HG03039 (cell line): ENCODE measurements around the gene OBSCN.

Experiments used
- ATAC-seq: cut with Tn5 transposase; IDR thresholded peaks from one replicate; pipeline ENCODE4 v1.9.1; 2021; ENCODE audit warnings: mild to moderate bottlenecking, moderate library complexity; ENCODE audit not compliant: unreplicated experiment

The OBSCN gene

GRCh38 chr1:228408869-228409805, 201.3 kb downstream of the OBSCN start:
- ATAC-seq: no peak

GRCh38 chr1:228410015-228410414, 202.2 kb downstream of the OBSCN start:
- no peak for ATAC-seq

GRCh38 chr1:228410671-228411070, 202.8 kb downstream of the OBSCN start:
- no peak for ATAC-seq

DNA sequence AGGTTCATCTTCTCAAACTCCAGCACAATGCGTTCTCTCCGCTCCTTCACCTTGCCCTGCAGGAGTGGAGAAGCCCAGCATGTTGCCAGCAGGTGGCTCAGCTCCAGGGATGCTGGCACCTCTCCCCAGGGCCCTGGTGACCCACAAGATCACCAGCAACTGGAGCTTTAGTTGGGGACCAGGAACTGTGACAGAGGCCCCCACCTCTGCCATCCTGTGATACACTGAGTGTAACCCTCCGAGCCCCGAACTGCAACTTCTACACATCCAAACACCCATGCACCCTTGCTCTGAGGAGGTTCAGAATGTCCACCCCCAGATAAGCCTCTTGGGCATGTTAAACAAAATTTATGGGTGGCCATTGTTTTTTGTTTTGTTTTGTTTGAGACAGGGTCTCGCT, 203.3 kb downstream of the OBSCN start:
- ATAC-seq: no peak

- no peak for ATAC-seq
Measured at GRCh38 chr1:228411548-228412430, 203.9 kb downstream of the OBSCN start.

DNA sequence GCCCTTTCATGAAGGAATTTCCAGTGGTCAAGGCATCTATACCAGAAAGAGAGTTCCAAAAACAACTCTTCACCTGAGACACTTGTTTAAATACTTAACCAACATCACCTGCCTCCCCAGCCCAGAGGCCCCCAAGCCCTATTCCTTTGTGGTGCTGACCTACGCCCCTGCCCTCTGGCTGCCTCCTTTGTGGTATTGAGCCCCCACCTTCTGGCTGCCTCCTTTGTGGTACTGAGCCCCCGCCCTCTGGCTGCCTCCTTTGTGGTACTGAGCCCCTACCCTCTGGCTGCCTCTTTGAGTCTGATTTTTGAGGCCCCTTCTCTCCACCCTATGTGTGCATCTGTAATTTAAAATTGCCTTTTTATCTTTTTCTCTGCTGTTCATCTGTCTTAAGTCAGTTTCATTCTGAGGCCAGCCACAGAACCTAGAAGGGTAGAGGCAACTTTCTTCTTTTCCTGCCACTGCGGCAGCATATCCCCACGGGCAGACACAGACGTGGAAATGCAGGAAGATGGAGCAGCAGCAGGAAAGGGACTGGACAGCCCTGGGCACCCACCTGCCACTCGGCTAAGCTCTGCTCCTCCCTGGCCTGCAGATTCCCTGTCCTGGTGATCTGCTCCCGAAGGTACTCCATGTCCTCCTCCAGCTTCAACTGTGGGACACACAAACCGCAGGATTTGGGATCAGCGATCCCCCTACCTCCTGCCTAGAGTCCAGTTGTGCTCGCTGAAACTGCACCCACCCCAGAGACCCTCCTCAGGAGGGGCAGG, 205.6 kb downstream of the OBSCN start:
- no peak for ATAC-seq

GRCh38 chr1:228414511-228415211, 206.8 kb downstream of the OBSCN start:
- no peak for ATAC-seq

GRCh38 chr1:228415221-228415620, 207.4 kb downstream of the OBSCN start:
- ATAC-seq: no peak

DNA sequence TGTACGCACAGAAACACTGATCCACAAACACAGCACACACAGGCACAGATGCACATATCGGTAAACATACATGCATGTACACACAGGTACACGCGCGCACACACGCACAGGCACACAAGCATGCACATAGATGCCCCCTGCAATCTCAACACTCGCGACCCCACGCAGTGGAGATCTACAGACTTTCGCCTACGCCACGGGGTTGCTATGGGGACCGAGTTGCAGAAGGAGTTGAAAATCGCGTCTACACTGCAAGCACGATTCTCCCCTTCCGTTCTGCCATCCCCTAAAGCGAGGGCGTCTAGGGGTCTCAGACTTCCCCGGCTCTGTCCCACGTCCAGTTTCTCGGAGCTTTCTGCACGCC, 208.0 kb downstream of the OBSCN start:
- ATAC-seq: no peak

- no peak for ATAC-seq
Measured at GRCh38 chr1:228416217-228416933, 208.5 kb downstream of the OBSCN start, which contains the start of gene TRIM17. TSS of gene TRIM17 (minus strand) at chr1:228416861. CDS start at chr1:228415072, 1,789 bp downstream.

- no peak for ATAC-seq
Measured at GRCh38 chr1:228417061-228417460, 209.2 kb downstream of the OBSCN start.

DNA sequence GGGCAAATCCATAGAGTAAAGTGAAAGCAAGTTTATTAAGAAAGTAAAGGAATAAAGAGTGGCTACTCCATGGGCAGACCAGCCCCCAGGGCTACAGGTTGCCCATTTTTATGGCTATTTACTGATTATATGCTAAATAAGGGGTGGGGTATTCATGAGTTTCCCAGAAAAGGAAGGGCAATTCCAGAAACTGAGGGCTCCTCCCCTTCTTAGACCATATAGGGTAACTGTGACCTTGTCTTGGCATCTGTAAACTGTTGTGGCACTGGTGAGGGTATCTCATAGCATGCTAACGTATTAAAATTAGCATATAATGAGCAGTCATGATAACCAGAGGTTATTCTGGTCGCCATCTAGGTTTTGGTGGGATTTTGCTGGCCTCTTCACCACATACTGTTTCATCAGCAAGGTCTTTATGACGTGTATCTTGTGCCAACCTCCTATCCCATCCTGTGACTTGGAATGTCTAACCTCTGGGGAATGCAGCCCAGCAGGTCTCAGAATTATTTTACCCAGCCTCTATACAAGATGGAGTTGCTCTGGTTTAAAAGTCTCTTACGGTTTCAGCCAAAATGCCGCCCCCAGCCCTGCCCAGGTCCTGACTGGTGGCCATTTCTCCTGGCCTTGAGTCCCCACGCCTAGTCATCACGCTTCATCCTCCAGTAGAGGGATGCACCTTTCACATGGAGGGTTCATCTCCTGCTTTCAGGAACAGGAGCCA, 209.8 kb downstream of the OBSCN start:
- no peak for ATAC-seq

DNA sequence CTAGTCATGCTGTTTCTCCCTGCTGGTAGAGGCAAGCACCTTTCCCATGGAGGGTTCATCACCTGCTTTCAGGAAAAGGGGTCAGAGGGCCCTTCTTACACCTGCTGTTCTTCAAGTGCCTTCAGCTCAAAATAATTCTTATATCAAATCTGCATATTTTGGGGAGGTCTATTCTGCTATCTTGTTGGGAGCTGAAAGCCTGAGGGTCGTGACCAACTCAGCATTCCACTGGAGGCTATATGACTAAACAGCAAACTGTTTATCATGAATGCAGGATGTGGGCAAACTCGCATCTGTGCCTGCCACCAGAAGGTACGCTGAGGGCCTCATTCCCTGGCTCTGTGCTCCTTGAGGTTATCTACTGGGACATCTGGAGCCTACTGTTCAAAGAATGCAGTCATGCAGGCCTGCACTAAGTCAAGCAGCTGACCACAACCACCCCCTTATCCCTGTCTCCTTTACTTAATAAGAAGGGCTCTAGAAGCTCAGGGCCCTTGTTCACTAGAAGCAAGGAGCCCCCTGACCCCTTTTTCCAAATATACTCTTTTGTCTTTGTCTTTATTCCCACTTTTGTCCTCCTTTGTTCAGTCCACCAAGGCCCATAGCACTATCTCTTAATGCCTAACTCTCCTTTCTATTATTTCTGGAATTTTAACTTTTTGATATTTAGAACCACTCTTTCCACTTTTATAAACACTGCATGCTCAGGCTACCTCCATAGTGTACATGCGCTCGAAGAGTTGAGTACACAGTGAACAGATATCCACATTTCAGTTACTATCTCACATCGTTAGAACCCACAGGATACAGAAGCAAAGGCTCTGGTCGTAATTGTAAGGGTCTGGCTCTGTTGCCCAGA, 213.4 kb downstream of the OBSCN start:
- no peak for ATAC-seq

DNA sequence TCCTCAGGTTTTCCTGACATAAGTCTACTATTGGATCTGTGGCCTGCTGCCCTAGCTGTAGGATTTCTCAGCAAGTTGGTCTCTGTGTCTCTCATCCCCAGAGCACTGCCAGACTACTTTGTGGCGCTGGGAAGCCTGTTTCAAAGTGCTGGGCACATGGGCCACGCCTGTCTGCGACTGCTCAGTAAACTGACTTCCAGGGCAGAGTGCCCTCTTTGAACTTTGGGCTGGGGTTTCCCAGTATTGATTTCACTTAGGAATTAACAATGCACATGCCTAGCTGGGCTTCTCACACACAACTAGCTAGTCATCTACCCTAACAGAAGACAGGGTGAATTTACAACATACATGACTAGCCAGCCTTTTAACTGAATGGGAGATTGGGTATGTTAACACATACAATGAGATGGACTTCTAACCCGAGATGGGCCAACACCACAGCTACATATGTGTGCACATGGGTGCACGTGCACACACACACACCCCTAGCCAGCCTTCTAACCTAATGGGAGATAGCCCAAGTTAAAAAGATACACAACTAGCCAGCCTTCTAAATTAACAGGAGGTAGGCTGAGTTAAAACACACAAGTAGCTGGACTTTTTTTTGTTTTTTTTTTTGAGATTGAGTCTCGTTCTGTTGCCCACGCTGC, 215.7 kb downstream of the OBSCN start:
- ATAC-seq: no peak

DNA sequence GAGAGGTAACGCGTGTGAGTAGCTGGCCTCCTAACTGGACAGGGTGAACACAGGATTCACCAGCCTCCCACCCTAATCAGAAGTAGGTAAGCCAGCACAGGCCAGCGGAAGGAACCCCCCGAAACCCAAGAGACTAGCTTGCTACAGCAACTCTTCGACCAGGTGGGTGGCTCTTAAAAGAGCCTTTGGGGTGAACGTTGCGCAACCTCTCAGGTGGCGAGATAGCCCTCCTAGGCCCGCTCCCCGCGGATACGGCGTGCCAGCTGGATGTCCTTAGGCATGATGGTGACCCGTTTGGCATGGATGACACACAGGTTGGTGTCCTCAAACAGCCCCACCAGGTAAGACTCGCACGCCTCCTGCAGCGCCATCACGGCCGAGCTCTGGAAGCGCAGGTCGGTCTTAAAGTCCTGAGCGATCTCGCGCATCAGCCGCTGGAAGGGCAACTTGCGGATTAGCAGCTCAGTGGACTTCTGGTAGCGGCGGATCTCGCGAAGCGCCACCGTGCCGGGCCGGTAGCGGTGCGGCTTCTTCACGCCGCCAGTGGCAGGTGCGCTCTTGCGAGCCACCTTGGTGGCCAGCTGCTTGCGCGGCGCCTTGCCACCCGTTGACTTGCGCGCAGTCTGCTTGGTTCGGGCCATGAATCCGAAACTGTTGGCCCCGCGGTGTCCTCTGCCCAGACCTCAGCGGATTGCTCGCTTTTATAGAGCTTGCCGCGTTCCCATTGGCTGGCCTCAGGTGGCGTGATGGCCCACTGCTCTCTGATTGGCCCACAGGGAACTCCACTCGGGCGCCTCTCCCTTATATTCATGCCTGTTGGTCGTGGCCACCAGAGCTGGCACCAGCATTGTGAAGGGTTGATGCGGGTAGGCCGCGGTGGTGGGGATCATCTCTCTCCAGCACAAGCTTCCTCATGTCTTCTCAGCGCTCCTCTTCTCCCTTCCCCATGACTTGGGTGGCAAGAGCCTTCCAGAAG, 217.1 kb downstream of the OBSCN start:
- ATAC-seq: no peak

- ATAC-seq: no peak
Measured at GRCh38 chr1:228426518-228427175, 218.8 kb downstream of the OBSCN start.
